HEK293T (cell line): Measurements from ENCODE around the gene DNA2.

Source experiments
- ARNT ChIP-seq: fragments of 450-650 bp; IDR thresholded peaks from 2 replicates; pipeline ENCODE4 v1.6.1; 2017; ENCODE audit warnings: mild to moderate bottlenecking
- BHLHE40 ChIP-seq: fragments of 450-650 bp; IDR thresholded peaks from 2 replicates; pipeline ENCODE4 v1.6.1; 2016; ENCODE audit warnings: mild to moderate bottlenecking, moderate library complexity, borderline replicate concordance
- FOXM1 ChIP-seq: fragments of 450-650 bp; IDR thresholded peaks from 2 replicates; pipeline ENCODE4 v1.6.1; 2017; ENCODE audit warnings: mild to moderate bottlenecking, borderline replicate concordance
- HDGF ChIP-seq: fragments of 450-650 bp; IDR thresholded peaks from 2 replicates; pipeline ENCODE4 v1.6.1; 2017; ENCODE audit warnings: antibody characterized with exemption, borderline replicate concordance
- SUZ12 ChIP-seq: fragments of 450-650 bp; IDR thresholded peaks from 2 replicates; pipeline ENCODE4 v1.6.1; 2016; ENCODE audit warnings: mild to moderate bottlenecking
- TARDBP ChIP-seq: fragments of 450-650 bp; IDR thresholded peaks from 2 replicates; pipeline ENCODE4 v1.6.1; 2016
- ZNF384 ChIP-seq: fragments of 450-650 bp; IDR thresholded peaks from 2 replicates; pipeline ENCODE4 v1.6.1; 2016
- TF ChIP-seq, protein P1 (sequence below): fragments of 450-650 bp; IDR thresholded peaks from 2 replicates; pipeline ENCODE4 v1.6.1; 2016

GRCh38 chr10:68366600-68366999, 105.2 kb downstream of the DNA2 start:
- TF ChIP-seq ZNF384 (no peak), ARNT (no peak), FOXM1 (no peak), BHLHE40 (no peak), HDGF (no peak), SUZ12 (no peak), TARDBP (no peak)
- TF ChIP-seq, protein P1, sequence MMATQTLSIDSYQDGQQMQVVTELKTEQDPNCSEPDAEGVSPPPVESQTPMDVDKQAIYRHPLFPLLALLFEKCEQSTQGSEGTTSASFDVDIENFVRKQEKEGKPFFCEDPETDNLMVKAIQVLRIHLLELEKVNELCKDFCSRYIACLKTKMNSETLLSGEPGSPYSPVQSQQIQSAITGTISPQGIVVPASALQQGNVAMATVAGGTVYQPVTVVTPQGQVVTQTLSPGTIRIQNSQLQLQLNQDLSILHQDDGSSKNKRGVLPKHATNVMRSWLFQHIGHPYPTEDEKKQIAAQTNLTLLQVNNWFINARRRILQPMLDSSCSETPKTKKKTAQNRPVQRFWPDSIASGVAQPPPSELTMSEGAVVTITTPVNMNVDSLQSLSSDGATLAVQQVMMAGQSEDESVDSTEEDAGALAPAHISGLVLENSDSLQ, result no peak
